ENCODE data around the gene MMEL1. TPM values are rescaled to one million over a fixed set of nuclear protein-coding genes. Genes with fewer than 3 reads are reported as not detected.

The MMEL1 gene
- total and polyA plus RNA-seq, 2 of the 13 experiments (the other 11 are each of a cell fraction or from before 2014, with no cell fraction given): 0.48 TPM; not detected in 1

- no peak for TF ChIP-seq ZNF44 (CRISPR knock-in tag; IDR thresholded peaks at IDR 0.05)
- no peak for TF ChIP-seq TBX2 (CRISPR knock-in tag; IDR thresholded peaks at IDR 0.05; ENCODE audit: borderline replicate concordance)
- no peak for TF ChIP-seq ERF (CRISPR knock-in tag; IDR thresholded peaks at IDR 0.05)
- TF ChIP-seq PAF1 (CRISPR knock-in tag; IDR thresholded peaks at IDR 0.05): no peak
- no peak for TF ChIP-seq DRAP1 (CRISPR knock-in tag; IDR thresholded peaks at IDR 0.05)
- no peak for TF ChIP-seq ZNF841 (CRISPR knock-in tag; IDR thresholded peaks at IDR 0.05; ENCODE audit: borderline replicate concordance)
- TF ChIP-seq ZNF33B (CRISPR knock-in tag; IDR thresholded peaks at IDR 0.05): no peak
- TF ChIP-seq, protein P1, sequence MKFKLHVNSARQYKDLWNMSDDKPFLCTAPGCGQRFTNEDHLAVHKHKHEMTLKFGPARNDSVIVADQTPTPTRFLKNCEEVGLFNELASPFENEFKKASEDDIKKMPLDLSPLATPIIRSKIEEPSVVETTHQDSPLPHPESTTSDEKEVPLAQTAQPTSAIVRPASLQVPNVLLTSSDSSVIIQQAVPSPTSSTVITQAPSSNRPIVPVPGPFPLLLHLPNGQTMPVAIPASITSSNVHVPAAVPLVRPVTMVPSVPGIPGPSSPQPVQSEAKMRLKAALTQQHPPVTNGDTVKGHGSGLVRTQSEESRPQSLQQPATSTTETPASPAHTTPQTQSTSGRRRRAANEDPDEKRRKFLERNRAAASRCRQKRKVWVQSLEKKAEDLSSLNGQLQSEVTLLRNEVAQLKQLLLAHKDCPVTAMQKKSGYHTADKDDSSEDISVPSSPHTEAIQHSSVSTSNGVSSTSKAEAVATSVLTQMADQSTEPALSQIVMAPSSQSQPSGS (CRISPR knock-in tag; IDR thresholded peaks at IDR 0.05): no peak
- TF ChIP-seq TEAD2 (CRISPR knock-in tag; IDR thresholded peaks at IDR 0.05): no peak
- no peak for TF ChIP-seq ZNF160 (CRISPR knock-in tag; IDR thresholded peaks at IDR 0.05)
Observed at GRCh38 chr1:2612591-2613365, 20.0 kb downstream of the MMEL1 start (continued).

Data from HepG2 (cell line).